Osteocyte (in vitro differentiated cells): ENCODE data around the gene DCP1A. TPM values are rescaled to one million over a fixed set of nuclear protein-coding genes. Genes with fewer than 3 reads are reported as not detected.
"Not testable (repeated sequence)": the region's sequence is repeated elsewhere in the genome, so short reads cannot be mapped to it uniquely, and the experiment has no call there.

Experiments
- DNase-seq: peaks from one replicate; pipeline ENCODE4 v3.0.0; 2021; ENCODE audit warnings: mixed read lengths; ENCODE audit not compliant: unreplicated experiment; ENCODE audit errors: extremely low spot score
- H3K27ac Mint-ChIP-seq: one replicate; pipeline ENCODE4 v1.8.0; 2021; ENCODE audit warnings: mild to moderate bottlenecking, mixed read lengths; ENCODE audit not compliant: unreplicated experiment
- H3K27me3 Mint-ChIP-seq: one replicate; pipeline ENCODE4 v1.8.0; 2021; ENCODE audit warnings: mixed read lengths; ENCODE audit not compliant: unreplicated experiment
- H3K36me3 Mint-ChIP-seq: one replicate; pipeline ENCODE4 v1.8.0; 2021; ENCODE audit warnings: mixed read lengths; ENCODE audit not compliant: unreplicated experiment
- H3K4me1 Mint-ChIP-seq: one replicate; pipeline ENCODE4 v1.8.0; 2021; ENCODE audit warnings: mixed read lengths; ENCODE audit not compliant: unreplicated experiment
- H3K4me3 Mint-ChIP-seq: one replicate; pipeline ENCODE4 v1.8.0; 2021; ENCODE audit warnings: mild to moderate bottlenecking, moderate library complexity, mixed read lengths; ENCODE audit not compliant: unreplicated experiment
- H3K9me3 Mint-ChIP-seq: one replicate; pipeline ENCODE4 v1.8.0; 2021; ENCODE audit warnings: mixed read lengths; ENCODE audit not compliant: unreplicated experiment
- total RNA-seq: library from RNA; stranded (reverse); gene quantifications from 2 replicates; pipeline ENCODE4 v1.2.1, GENCODE V29; 2021
- TF ChIP-seq, protein P1 (sequence below): fragments of 200-600 bp; sonication (generic); IDR thresholded peaks from 2 replicates; pipeline ENCODE4 v1.5.0; 2021; ENCODE audit warnings: antibody characterized with exemption, mild to moderate bottlenecking, moderate library complexity

Gene DCP1A
- total RNA-seq, 1 donor from 2014 or later = 24.2 TPM

GRCh38 chr3:53299611-53300023, 47.7 kb downstream of the DCP1A start:
- not testable (repeated sequence) for DNase-seq, H3K9me3 Mint-ChIP-seq, H3K4me1 Mint-ChIP-seq, H3K27me3 Mint-ChIP-seq, H3K4me3 Mint-ChIP-seq
- TF ChIP-seq, protein P1, sequence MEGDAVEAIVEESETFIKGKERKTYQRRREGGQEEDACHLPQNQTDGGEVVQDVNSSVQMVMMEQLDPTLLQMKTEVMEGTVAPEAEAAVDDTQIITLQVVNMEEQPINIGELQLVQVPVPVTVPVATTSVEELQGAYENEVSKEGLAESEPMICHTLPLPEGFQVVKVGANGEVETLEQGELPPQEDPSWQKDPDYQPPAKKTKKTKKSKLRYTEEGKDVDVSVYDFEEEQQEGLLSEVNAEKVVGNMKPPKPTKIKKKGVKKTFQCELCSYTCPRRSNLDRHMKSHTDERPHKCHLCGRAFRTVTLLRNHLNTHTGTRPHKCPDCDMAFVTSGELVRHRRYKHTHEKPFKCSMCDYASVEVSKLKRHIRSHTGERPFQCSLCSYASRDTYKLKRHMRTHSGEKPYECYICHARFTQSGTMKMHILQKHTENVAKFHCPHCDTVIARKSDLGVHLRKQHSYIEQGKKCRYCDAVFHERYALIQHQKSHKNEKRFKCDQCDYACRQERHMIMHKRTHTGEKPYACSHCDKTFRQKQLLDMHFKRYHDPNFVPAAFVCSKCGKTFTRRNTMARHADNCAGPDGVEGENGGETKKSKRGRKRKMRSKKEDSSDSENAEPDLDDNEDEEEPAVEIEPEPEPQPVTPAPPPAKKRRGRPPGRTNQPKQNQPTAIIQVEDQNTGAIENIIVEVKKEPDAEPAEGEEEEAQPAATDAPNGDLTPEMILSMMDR = peak; percentile 83
- Mint-ChIP-seq H3K36me3 (peaks cover 19% of the 10 kb centered on the region), H3K27ac (peak overlapping the region; percentile 24)

DNA sequence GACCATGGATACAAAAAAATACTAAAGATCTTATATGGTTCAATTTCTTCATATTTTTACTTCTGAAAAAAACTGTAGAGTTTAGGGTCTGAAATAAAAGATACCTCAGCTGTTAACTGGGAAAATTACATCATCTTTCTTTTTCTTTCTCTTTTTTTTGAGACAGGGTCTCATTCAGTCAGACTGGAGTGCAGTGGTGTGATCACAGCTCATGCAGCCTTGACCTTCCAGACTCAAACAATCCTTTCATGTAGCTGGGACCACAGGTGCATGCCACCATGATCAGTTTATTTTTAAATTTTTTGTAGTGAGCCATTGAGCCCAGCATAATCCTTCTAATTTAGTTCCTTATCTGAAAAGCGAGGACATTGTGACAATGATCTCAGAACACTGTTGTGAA, 51.9 kb downstream of the DCP1A start:
- no peak for DNase-seq
- Mint-ChIP-seq H3K27me3 (no peaks in the 10 kb centered on the region), H3K27ac (no peak overlapping the region), H3K4me1 (peaks cover 2% of the 10 kb centered on the region), H3K36me3 (peaks cover 13% of the 10 kb centered on the region), H3K9me3 (no peaks in the 10 kb centered on the region), H3K4me3 (no peak overlapping the region)
- TF ChIP-seq, protein P1 = no peak

DNA sequence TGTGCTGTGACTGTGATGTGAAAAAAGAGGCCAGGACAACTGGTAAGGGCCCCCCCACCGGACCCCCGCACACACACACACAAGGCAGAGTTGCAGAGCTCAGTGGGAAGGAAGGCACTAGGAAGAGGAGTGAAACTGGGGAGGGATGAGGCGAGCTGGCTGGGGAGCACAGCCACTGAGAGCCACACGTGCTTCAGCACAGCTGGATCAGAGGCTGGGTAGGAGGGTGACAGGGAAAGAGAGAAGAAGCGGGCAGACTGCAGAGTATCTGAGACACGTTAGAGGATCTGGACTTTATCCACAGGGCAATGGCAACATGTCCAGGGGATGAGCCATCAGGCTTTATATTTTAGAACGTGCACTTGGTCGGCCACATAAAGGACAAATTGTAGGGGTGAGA, 53.5 kb downstream of the DCP1A start:
- H3K27me3 Mint-ChIP-seq = no peaks in the 10 kb centered on the region
- peaks cover 16% of the 10 kb centered on the region for H3K36me3 Mint-ChIP-seq
- H3K9me3 Mint-ChIP-seq = no peaks in the 10 kb centered on the region
- peak overlapping the region; percentile 5 for H3K27ac Mint-ChIP-seq
- DNase-seq = no peak
- H3K4me1 Mint-ChIP-seq = no peaks in the 10 kb centered on the region
- H3K4me3 Mint-ChIP-seq = no peak overlapping the region
- TF ChIP-seq, protein P1 = no peak

DNA sequence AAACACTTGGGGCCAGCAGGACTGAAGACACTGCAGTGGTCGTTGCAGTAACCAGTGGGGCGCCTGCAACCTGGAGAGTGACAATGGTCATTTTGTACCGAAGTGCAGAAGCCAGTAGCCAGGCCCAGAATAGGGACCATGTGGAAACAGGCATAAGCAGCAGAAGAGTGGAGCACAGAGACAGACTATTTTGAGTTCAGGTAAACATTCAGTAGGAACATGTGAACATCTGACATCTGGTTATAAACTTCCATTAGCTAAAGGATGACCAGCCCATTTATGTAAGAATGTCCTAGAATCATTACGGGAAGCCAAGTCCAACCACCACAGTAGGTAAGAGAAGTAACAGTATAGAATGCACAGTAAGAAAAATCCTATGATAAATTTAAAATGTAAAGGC, 59.1 kb downstream of the DCP1A start:
- TF ChIP-seq, protein P1 = no peak
- Mint-ChIP-seq H3K27me3 (no peaks in the 10 kb centered on the region), H3K4me1 (peaks cover 26% of the 10 kb centered on the region), H3K27ac (peak overlapping the region; percentile 94), H3K4me3 (no peak overlapping the region), H3K36me3 (peaks cover 25% of the 10 kb centered on the region), H3K9me3 (no peaks in the 10 kb centered on the region)
- no peak for DNase-seq

- peak overlapping the region; percentile 53 for H3K4me3 Mint-ChIP-seq
- H3K4me1 Mint-ChIP-seq = peaks cover 26% of the 10 kb centered on the region
- TF ChIP-seq, protein P1 = no peak
- no peak for DNase-seq
- peak overlapping the region; percentile 94 for H3K27ac Mint-ChIP-seq
- no peaks in the 10 kb centered on the region for H3K9me3 Mint-ChIP-seq
- no peaks in the 10 kb centered on the region for H3K27me3 Mint-ChIP-seq
- H3K36me3 Mint-ChIP-seq = peaks cover 28% of the 10 kb centered on the region
Measured at GRCh38 chr3:53287131-53287629, 60.2 kb downstream of the DCP1A start.
